Keratinocyte (primary cell): ENCODE results near the gene FAM193B.

Experiments used
- CTCF ChIP-seq, 3 experiments: IDR thresholded peaks in 1 of 3; conservative IDR thresholded peaks in 1 of 3; optimal IDR thresholded peaks in 1 of 3; 2 replicates in 2 of 3; 3 replicates in 1 of 3; pipeline versions ENCODE3 to v1.5.1; 2011; ENCODE audit warnings: low read length in 3 of 3, mild to moderate bottlenecking in 3 of 3, moderate library complexity in 2 of 3, control low read depth in 1 of 3, inconsistent platforms in 1 of 3; ENCODE audit not compliant: insufficient read depth in 2 of 3; ENCODE audit errors: extremely low read depth in 1 of 3
- EZH2 ChIP-seq: IDR thresholded peaks from one replicate; pipeline ENCODE4 v1.6.1; 2012; ENCODE audit warnings: inconsistent platforms, mild to moderate bottlenecking, low read length, moderate library complexity

- TF ChIP-seq CTCF (optimal IDR thresholded peaks at IDR 0.05 in 1 of 3, IDR thresholded peaks at IDR 0.05 in 1 of 3, conservative IDR thresholded peaks at IDR 0.05 in 1 of 3; ENCODE audit: extremely low read depth in 1 of 3, insufficient read depth in 2 of 3, low read length in 3 of 3) (no peak), EZH2 (no peak)
Observed at GRCh38 chr5:177482359-177482795, 72.0 kb downstream of the FAM193B start.
